SK-N-SH treated with all-trans-retinoic acid at 6 μM for 48 hours (cell line): ENCODE measurements around the gene GPR156.
"Not testable (repeated sequence)": the region's sequence is repeated elsewhere in the genome, so short reads cannot be mapped to it uniquely, and the experiment has no call there.

Experiments
- ATAC-seq: fragments of 200-7000 bp; cut with Tn5 transposase; 3 replicates; pipeline ENCODE4 v1.9.1; 2020; ENCODE audit warnings: mild to moderate bottlenecking, moderate library complexity
- ARNTL ChIP-seq: fragments of 450-650 bp; formaldehyde crosslinking; IDR thresholded peaks from 2 replicates; pipeline ENCODE4 v1.5.0; 2020; ENCODE audit warnings: low read depth, mild to moderate bottlenecking, moderate library complexity, borderline replicate concordance
- BACH2 ChIP-seq: fragments of 250-450 bp; sonication (Bioruptor Pico); IDR thresholded peaks from 2 replicates; pipeline ENCODE4 v1.9.0; 2021; ENCODE audit warnings: mild to moderate bottlenecking, borderline replicate concordance
- CSDC2 ChIP-seq: fragments of 250-450 bp; sonication (Bioruptor Pico); IDR thresholded peaks from 2 replicates; pipeline ENCODE4 v1.5.0; 2020; ENCODE audit warnings: mild to moderate bottlenecking, moderate library complexity
- ESRRG ChIP-seq: fragments of 250-450 bp; sonication (Bioruptor Pico); IDR thresholded peaks from 2 replicates; pipeline ENCODE4 v1.6.1; 2021; ENCODE audit warnings: mild to moderate bottlenecking
- GLIS3 ChIP-seq: fragments of 250-450 bp; sonication (Bioruptor Pico); IDR thresholded peaks from 2 replicates; pipeline ENCODE4 v1.5.0; 2020; ENCODE audit warnings: mild to moderate bottlenecking, moderate library complexity
- ISL1 ChIP-seq: fragments of 250-450 bp; sonication (Bioruptor Pico); IDR thresholded peaks from 2 replicates; pipeline ENCODE4 v2.1.2; 2022; ENCODE audit warnings: mild to moderate bottlenecking, moderate library complexity
- PATZ1 ChIP-seq: fragments of 250-450 bp; sonication (Bioruptor Pico); IDR thresholded peaks from 2 replicates; pipeline ENCODE4 v1.8.0; 2020; ENCODE audit warnings: mild to moderate bottlenecking, moderate library complexity, borderline replicate concordance
- POU6F1 ChIP-seq: fragments of 250-450 bp; sonication (Bioruptor Pico); IDR thresholded peaks from 2 replicates; pipeline ENCODE4 v1.8.0; 2021; ENCODE audit warnings: low read depth, mild to moderate bottlenecking, moderate library complexity, borderline replicate concordance
- PPARA ChIP-seq: fragments of 250-450 bp; sonication (Bioruptor Pico); IDR thresholded peaks from 2 replicates; pipeline ENCODE4 v1.5.0; 2020; ENCODE audit warnings: mild to moderate bottlenecking, borderline replicate concordance
- SNAI2 ChIP-seq: fragments of 250-450 bp; sonication (Bioruptor Pico); IDR thresholded peaks from 2 replicates; pipeline ENCODE4 v1.5.0; 2020; ENCODE audit warnings: mild to moderate bottlenecking, moderate library complexity
- TCF4 ChIP-seq: fragments of 250-450 bp; sonication (Bioruptor Pico); IDR thresholded peaks from 2 replicates; pipeline ENCODE4 v1.8.0; 2021; ENCODE audit warnings: mild to moderate bottlenecking, moderate library complexity, borderline replicate concordance
- TOX ChIP-seq: fragments of 250-450 bp; sonication (Bioruptor Pico); IDR thresholded peaks from 2 replicates; pipeline ENCODE4 v1.8.0; 2021; ENCODE audit warnings: mild to moderate bottlenecking, moderate library complexity, borderline replicate concordance
- ZC3H10 ChIP-seq: fragments of 250-450 bp; sonication (Bioruptor Pico); IDR thresholded peaks from 2 replicates; pipeline ENCODE4 v1.5.1; 2021; ENCODE audit warnings: mild to moderate bottlenecking, moderate library complexity
- ZFP3 ChIP-seq: fragments of 250-450 bp; sonication (Bioruptor Pico); IDR thresholded peaks from 2 replicates; pipeline ENCODE4 v1.5.0; 2020; ENCODE audit warnings: mild to moderate bottlenecking, moderate library complexity
- ZFP30 ChIP-seq: fragments of 450-650 bp; formaldehyde crosslinking; IDR thresholded peaks from 2 replicates; pipeline ENCODE4 v1.5.0; 2022; ENCODE audit warnings: mild to moderate bottlenecking, moderate library complexity
- ZNF565 ChIP-seq: fragments of 450-650 bp; formaldehyde crosslinking; conservative IDR thresholded peaks from 2 replicates; pipeline ENCODE4 v1.5.0; 2020; ENCODE audit warnings: low read depth, mild to moderate bottlenecking, moderate library complexity
- ZNF70 ChIP-seq: fragments of 450-650 bp; formaldehyde crosslinking; IDR thresholded peaks from 2 replicates; pipeline ENCODE4 v1.5.0; 2020; ENCODE audit warnings: mild to moderate bottlenecking, moderate library complexity
- ZNF8 ChIP-seq: fragments of 450-650 bp; formaldehyde crosslinking; IDR thresholded peaks from 2 replicates; pipeline ENCODE4 v1.5.0; 2020; ENCODE audit warnings: mild to moderate bottlenecking, moderate library complexity
- TF ChIP-seq, protein P1 (sequence below): fragments of 250-450 bp; sonication (Bioruptor Pico); IDR thresholded peaks from 2 replicates; pipeline ENCODE4 v1.5.1; 2020; ENCODE audit warnings: low read depth, mild to moderate bottlenecking, moderate library complexity
- TF ChIP-seq, protein P2 (sequence below): fragments of 250-450 bp; sonication (Bioruptor Pico); IDR thresholded peaks from 2 replicates; pipeline ENCODE4 v1.5.1; 2021; ENCODE audit warnings: mild to moderate bottlenecking, moderate library complexity

GPR156 gene

DNA sequence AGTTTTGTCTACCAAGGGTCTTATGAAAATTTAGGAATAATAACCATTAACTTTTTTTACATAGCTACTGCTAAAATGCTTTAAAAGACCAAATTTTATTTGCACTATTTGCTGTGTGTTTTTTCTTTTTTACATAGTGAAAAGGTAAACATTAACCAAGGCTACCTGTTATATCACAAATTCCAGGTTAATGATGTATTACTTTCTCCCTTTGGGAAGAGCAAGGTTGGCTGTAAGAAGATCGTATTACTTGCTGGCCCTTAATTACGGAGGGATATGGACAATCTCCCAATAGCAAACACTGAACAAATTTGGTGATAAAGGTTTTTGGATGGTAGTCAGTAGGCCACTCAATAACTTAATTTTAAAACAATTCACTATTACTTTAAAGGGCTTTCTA, 41.8 kb upstream of the GPR156 start:
- ATAC-seq: no peak
- TF ChIP-seq TOX: no peak
- TF ChIP-seq ZC3H10 (CRISPR knock-in tag): no peak
- no peak for TF ChIP-seq ZFP3 (CRISPR knock-in tag)
- TF ChIP-seq, protein P1, sequence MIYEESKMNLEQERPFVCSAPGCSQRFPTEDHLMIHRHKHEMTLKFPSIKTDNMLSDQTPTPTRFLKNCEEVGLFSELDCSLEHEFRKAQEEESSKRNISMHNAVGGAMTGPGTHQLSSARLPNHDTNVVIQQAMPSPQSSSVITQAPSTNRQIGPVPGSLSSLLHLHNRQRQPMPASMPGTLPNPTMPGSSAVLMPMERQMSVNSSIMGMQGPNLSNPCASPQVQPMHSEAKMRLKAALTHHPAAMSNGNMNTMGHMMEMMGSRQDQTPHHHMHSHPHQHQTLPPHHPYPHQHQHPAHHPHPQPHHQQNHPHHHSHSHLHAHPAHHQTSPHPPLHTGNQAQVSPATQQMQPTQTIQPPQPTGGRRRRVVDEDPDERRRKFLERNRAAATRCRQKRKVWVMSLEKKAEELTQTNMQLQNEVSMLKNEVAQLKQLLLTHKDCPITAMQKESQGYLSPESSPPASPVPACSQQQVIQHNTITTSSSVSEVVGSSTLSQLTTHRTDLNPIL (CRISPR knock-in tag): no peak

GRCh38 chr3:120324190-120324589, 39.2 kb upstream of the GPR156 start:
- no peak for ATAC-seq
- TF ChIP-seq ZFP3 (CRISPR knock-in tag): no peak
- no peak for TF ChIP-seq SNAI2
- no peak for TF ChIP-seq ESRRG (CRISPR knock-in tag)
- TF ChIP-seq ZNF565 (CRISPR knock-in tag): no peak
- TF ChIP-seq ZNF70 (CRISPR knock-in tag): no peak
- TF ChIP-seq ZNF8 (CRISPR knock-in tag): no peak
- TF ChIP-seq ISL1 (CRISPR knock-in tag): no peak
- TF ChIP-seq ZFP30 (CRISPR knock-in tag): no peak
- TF ChIP-seq, all 23 proteins: peak for 0

DNA sequence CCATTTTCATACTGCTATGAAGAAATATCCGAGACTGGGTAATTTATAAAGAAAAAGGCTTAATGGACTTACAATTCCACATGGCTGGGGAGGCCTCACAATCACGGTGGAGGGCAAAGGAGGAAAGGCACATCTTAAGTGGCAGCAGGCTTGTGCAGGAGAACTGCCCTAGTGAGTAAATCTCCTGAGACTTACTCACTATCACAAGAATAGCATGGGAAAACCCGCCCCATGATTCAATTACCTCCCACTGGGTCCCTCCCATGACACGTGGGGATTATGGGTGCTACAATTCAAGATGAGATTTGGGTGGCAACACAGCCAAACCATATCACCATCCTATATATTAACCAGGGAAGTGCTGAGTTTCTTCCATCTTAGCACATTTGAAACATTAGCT, 38.7 kb upstream of the GPR156 start:
- not testable (repeated sequence) for ATAC-seq

- TF ChIP-seq, protein P1 (CRISPR knock-in tag): no peak
- no peak for TF ChIP-seq TOX
- no peak for TF ChIP-seq PATZ1 (CRISPR knock-in tag)
- TF ChIP-seq ESRRG (CRISPR knock-in tag): no peak
- no peak for ATAC-seq
Measured at GRCh38 chr3:120311863-120312794, 27.1 kb upstream of the GPR156 start.

- TF ChIP-seq ZC3H10 (CRISPR knock-in tag) (no peak), GLIS3 (CRISPR knock-in tag) (no peak), ZFP3 (CRISPR knock-in tag) (no peak), ESRRG (CRISPR knock-in tag) (no peak), ZFP30 (CRISPR knock-in tag) (no peak), SNAI2 (no peak), TOX (no peak), CSDC2 (no peak), BACH2 (no peak), ISL1 (CRISPR knock-in tag) (no peak), ARNTL (CRISPR knock-in tag) (no peak), ZNF70 (CRISPR knock-in tag) (no peak), PPARA (CRISPR knock-in tag) (no peak), TCF4 (no peak), POU6F1 (CRISPR knock-in tag) (no peak)
- TF ChIP-seq, protein P1 (CRISPR knock-in tag): no peak
- TF ChIP-seq, protein P2, sequence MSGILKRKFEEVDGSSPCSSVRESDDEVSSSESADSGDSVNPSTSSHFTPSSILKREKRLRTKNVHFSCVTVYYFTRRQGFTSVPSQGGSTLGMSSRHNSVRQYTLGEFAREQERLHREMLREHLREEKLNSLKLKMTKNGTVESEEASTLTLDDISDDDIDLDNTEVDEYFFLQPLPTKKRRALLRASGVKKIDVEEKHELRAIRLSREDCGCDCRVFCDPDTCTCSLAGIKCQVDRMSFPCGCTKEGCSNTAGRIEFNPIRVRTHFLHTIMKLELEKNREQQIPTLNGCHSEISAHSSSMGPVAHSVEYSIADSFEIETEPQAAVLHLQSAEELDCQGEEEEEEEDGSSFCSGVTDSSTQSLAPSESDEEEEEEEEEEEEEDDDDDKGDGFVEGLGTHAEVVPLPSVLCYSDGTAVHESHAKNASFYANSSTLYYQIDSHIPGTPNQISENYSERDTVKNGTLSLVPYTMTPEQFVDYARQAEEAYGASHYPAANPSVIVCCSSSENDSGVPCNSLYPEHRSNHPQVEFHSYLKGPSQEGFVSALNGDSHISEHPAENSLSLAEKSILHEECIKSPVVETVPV (CRISPR knock-in tag): no peak
- no peak for ATAC-seq
Measured at GRCh38 chr3:120306519-120307455, 21.8 kb upstream of the GPR156 start.
